ENCODE measurements around the gene ZNF513. TPM values are rescaled to one million over a fixed set of nuclear protein-coding genes. Genes with fewer than 3 reads are reported as not detected.
A peak's percentile ranks its signal among the peaks of the same experiment; 100 is the strongest.

Gene ZNF513
- total and polyA plus RNA-seq, 2 donors (not counting 3 experiments of a cell fraction or from before 2014, with no cell fraction given) = 19.0 to 30.6 TPM

- TF ChIP-seq POLR2AphosphoS5 (IDR thresholded peaks at IDR 0.05; ENCODE audit: insufficient read depth, low read depth, low read length) (no peak), EZH2 (IDR thresholded peaks at IDR 0.05; ENCODE audit: borderline replicate concordance, low read depth, low read length, severe bottlenecking) (no peak), POLR2A (IDR thresholded peaks at IDR 0.05; ENCODE audit: low read depth, low read length) (no peak), GATA2 (IDR thresholded peaks at IDR 0.05; ENCODE audit: insufficient read depth, insufficient read length, low read depth, low read length) (no peak), CTCF (IDR thresholded peaks at IDR 0.05; ENCODE audit: extremely low read depth in 1 of 2, insufficient read depth in 1 of 2, low read depth in 1 of 2, low read length in 2 of 2) (no peak), FOS (IDR thresholded peaks at IDR 0.05; ENCODE audit: borderline replicate concordance, insufficient read depth, low read length) (no peak)
- Histone ChIP-seq H3K27me3 (ENCODE audit: control insufficient read depth in 2 of 2, insufficient read depth in 2 of 2, low read length in 2 of 2) (peaks cover 1 to 5% of the 10 kb centered on the region in 2 experiments), H3K4me2 (ENCODE audit: insufficient read depth, low read length) (peak overlapping the region; percentile 99), H3K4me1 (ENCODE audit: control insufficient read depth, extremely low read depth, insufficient read depth, low read length) (peaks cover 20% of the 10 kb centered on the region), H3K79me2 (ENCODE audit: control insufficient read depth, insufficient read depth, low read length) (peaks cover 54% of the 10 kb centered on the region), H3K36me3 (ENCODE audit: control insufficient read depth in 2 of 2, extremely low read depth in 1 of 2, insufficient read depth in 2 of 2, low read length in 2 of 2) (peaks cover 0 to 6% of the 10 kb centered on the region in 2 experiments), H3K9me1 (replicated peaks; ENCODE audit: control insufficient read depth, extremely low read depth, insufficient read depth, low read length) (no peaks in the 10 kb centered on the region), H2AFZ (ENCODE audit: low read depth, low read length) (peak overlapping the region; percentile 71), H3K9me3 (replicated peaks; ENCODE audit: control insufficient read depth, insufficient read depth, low read length) (no peaks in the 10 kb centered on the region), H3K4me3 (replicated peaks in 1 of 3; ENCODE audit: insufficient read depth in 1 of 3, low read depth in 1 of 3, low read length in 3 of 3) (peak overlapping the region; percentile 71 to 90 (median 84)), H3K9ac (replicated peaks; ENCODE audit: extremely low read depth, insufficient read depth, low read length) (peak overlapping the region; percentile 85), H3K27ac (ENCODE audit: insufficient read depth, low read depth, low read length) (peak overlapping the region; percentile 73), H4K20me1 (replicated peaks; ENCODE audit: control insufficient read depth, extremely low read depth, insufficient read depth, low read length) (peaks cover 2% of the 10 kb centered on the region)
- FAIRE-seq (peak; percentile 69), DNase-seq (ENCODE audit: low read depth, low spot score) (peak; percentile 12)
- intact Hi-C loops (cut with micrococcal nuclease) = loop anchor here (1.0 to 5.0 kb wide), 6 partner anchors 20 to 275 kb away; partner anchors contain the start of genes CCDC121, GPN1, IFT172 and NRBP1
- ChIA-PET POLR2A (interaction anchor here (2.9 kb wide), 1 partner anchor 20 kb away, joined by 18 read pairs; the partner anchor contains the start of gene NRBP1), CTCF (interaction anchor here (1.0 to 4.3 kb wide), 9 partner anchors 11 to 274 kb away, joined by 3 to 75 read pairs (median 5); partner anchors contain the start of genes GTF3C2, NRBP1, SLC4A1AP and SUPT7L)
- BruUV-seq (replicated peaks) = TSS peak; percentile 45
- dilution Hi-C loops (cut with MboI; ENCODE audit: extremely low pct_ligation_motif_present, low sequenced_read_pairs) = no loop called here
Measured at GRCh38 chr2:27408601-27409320, 28.2 kb upstream of the ZNF513 start.

Measured in endothelial cell of umbilical vein (primary cell).